Stimulated activated naive CD8-positive, alpha-beta T cell treated with anti-CD3 and anti-CD28 coated beads, Interleukin-15, Interleukin-2, amounts not matched to agents 100 U/mL and 50 U/mL, for 24 hours (primary cell): ENCODE results near the gene PDE4A.

Experiments used
- ATAC-seq: fragments of 150-1000 bp; cut with Tn5 transposase; one replicate; pipeline ENCODE4 v1.10.0; 2021
- DNase-seq: peaks from one replicate; pipeline ENCODE4 v3.0.0; 2021

The PDE4A gene

GRCh38 chr19:10510301-10510802 lies 90.0 kb downstream of the PDE4A start:
- ATAC-seq (no peak), DNase-seq (peak; percentile 74)

GRCh38 chr19:10513223-10513622 lies 92.9 kb downstream of the PDE4A start:
- ATAC-seq (no peak), DNase-seq (no peak)

- ATAC-seq (peak; percentile 62), DNase-seq (peak; percentile 55)
These were observed 94.1 kb downstream of the PDE4A start for GRCh38 chr19:10514211-10515145.

- ATAC-seq, result no peak
- DNase-seq, result no peak
These were observed 95.7 kb downstream of the PDE4A start for GRCh38 chr19:10516064-10516385.

GRCh38 chr19:10516671-10517286 lies 96.4 kb downstream of the PDE4A start:
- ATAC-seq (no peak), DNase-seq (no peak)

GRCh38 chr19:10517361-10517759 lies 97.0 kb downstream of the PDE4A start, which contains the start of gene S1PR5:
TSS of gene S1PR5 (minus strand) at chr19:10517447. CDS start at chr19:10515011, 2,436 bp downstream.
- no peak for DNase-seq
- ATAC-seq, result no peak

- peak; percentile 8 for ATAC-seq
- no peak for DNase-seq
These were observed 97.6 kb downstream of the PDE4A start for GRCh38 chr19:10517760-10518443.

GRCh38 chr19:10518444-10519361 lies 98.4 kb downstream of the PDE4A start:
- DNase-seq (no peak), ATAC-seq (no peak)
